MV-4-11 (cell line): ENCODE data around the gene C1orf105.
"Not testable (repeated sequence)": the region's sequence is repeated elsewhere in the genome, so short reads cannot be mapped to it uniquely, and the experiment has no call there.

Source experiments
- DNase-seq: peaks from one replicate; lab custom pipeline; 2025; lab: John Stamatoyannopoulos, UW

The C1orf105 gene

DNA sequence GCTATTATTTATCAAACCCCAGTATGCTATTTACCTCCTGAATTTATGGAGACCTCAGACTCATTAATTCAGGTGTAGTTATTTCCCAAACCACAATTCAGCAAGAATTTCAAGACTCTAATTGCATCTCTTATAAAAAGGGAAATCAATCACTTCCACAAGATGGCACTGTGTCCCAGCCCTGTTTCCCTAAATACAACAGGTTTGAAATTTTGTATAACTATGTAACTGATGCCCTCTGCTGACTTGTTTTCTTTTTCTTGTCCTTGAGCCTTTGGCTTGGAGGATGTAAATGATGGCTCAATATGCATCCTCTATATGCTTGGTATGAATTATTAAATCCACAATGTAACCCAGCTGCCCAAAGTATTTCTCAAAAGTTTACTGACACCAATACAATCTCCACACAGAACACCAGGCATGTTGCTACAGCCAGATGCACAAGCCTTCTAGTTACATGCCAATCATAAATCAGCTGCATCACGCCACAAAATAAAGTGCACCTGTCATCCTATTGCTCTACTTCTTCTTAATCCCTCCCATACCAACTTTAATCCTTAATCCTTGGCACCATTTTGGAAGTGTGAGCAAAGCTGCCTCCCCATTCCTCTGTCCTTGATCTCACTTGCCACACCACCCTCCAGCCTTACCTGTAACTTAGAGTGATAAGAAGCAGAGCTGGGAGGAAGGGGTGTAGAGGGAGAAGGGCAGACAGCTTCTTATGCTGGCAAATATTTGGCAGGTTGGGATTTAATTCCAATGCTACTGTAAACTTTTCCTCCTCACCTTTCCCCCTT lies 9.0 kb downstream of the C1orf105 start:
- peak; percentile 66 for DNase-seq

DNA sequence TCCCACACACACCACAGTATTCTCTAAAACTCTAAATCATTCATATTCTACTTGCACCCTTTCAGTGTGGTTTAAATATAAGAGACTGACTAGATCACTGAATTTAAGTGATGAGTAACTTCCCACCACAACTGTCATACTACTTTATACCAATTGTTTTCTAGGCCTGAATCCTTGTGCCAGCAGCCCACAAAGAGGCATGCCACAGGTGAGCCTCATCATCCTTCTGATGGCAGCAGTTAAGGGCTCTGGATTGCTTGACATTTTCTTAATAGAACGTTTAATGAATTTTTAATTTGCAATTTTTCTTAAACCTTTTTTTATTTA lies 9.6 kb downstream of the C1orf105 start:
- no peak for DNase-seq

DNA sequence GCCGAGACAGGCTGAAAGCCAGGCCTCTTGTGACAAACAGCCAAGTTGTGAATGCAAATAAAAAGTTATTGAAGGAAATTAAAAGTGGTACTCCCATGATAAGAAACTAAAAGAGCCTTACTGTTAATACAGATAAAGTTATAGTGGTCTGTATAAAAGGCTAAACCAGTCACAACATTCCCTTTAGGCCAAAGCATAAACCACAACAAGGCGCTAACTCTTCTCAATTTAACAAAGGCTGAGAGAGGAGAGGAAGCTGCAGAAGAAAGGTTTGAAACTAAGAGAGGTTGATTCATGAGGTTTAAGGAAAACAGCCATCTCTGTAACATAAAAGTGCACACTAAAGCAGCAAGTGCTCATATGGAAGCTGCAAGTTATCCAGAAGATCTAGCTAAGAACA lies 10.7 kb downstream of the C1orf105 start:
- DNase-seq, result no peak

DNA sequence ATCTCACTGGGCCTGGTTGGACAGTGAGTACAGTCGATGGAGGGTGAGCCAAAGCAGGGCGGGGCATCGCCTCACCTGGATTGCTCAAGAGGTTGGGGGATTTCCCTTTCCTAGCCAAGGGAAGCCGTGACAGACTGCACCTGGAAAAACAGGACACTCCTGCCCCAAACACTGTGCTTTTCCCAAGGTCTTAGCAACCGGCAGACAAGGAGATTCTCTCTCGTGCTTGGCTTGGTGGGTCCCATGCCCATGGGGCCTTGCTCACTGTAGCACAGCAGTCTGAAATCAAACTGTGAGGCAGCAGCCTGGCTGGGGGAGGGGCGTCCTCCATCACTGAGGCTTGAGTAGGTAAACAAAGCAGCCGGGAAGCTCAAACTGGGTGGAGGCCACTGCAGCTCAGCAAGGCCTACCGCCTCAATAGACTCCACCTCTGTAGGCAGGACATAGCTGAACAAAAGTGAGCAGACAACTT lies 11.3 kb downstream of the C1orf105 start:
- no peak for DNase-seq

DNA sequence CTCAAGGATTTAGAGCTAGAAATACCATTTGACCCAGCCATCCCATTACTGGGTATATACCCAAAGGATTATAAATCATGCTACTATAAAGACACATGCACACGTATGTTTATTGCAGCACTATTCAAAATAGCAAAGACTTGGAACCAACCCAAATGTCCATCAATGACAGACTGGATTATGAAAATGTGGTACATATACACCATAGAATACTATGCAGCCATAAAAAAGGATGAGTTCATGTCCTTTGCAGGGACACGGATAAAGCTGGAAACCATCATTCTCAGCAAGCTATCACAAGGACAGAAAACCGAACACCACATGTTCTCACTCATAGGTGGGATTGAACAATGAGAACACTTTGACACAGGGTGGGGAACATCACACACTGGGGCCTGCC lies 16.7 kb downstream of the C1orf105 start:
- not testable (repeated sequence) for DNase-seq

DNA sequence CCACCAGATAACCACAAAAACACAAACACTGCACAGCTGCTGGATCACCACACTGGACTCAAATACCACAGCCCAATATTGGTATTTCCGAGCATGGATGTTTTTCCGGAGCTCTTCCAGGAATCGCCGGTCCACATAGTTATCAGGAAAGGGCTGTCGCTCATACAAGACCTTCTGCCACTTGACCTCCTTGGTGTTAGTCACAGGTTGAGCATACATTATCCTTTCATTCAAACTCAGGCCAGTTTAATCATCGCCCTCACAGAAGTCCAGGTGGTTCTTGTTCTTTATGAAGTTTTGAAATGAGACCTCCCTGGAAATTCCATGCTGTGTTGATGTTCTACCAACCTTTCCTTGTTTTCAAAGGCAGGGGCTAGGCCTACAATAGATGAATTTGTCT lies 21.9 kb downstream of the C1orf105 start:
- no peak for DNase-seq

DNA sequence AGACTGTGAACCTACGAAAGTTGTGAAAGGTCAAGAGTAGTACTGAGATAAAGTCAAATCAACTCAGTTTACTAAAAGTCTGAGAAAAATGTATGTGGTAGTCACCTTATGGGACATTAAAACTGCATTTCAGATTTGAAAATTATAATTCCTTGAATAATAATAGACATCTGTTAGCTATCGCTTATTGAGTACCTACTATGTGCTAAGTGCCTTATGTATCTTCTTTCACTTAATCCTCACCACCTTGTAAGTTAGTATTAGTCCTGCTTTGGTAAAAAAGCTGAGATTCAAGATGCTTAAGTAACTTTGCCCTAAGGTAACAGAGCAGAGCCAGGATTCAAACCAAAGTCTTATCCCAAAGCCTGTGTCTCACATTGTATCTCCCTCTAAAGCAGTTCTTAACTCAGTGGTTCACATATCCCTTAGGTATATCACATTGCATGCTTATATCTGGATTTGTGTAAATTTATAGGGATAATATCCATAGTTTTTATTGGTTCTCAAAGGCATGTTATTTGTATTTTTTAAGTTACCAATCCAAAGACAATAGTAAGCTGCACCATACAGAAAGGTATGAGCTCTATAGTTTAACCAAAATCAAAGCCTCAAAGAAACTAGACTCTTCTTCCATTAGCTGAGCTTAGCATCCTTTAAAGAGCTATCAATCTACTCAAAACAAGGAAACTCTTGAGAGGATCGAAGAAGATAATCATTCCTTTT lies 22.5 kb downstream of the C1orf105 start:
- no peak for DNase-seq

DNA sequence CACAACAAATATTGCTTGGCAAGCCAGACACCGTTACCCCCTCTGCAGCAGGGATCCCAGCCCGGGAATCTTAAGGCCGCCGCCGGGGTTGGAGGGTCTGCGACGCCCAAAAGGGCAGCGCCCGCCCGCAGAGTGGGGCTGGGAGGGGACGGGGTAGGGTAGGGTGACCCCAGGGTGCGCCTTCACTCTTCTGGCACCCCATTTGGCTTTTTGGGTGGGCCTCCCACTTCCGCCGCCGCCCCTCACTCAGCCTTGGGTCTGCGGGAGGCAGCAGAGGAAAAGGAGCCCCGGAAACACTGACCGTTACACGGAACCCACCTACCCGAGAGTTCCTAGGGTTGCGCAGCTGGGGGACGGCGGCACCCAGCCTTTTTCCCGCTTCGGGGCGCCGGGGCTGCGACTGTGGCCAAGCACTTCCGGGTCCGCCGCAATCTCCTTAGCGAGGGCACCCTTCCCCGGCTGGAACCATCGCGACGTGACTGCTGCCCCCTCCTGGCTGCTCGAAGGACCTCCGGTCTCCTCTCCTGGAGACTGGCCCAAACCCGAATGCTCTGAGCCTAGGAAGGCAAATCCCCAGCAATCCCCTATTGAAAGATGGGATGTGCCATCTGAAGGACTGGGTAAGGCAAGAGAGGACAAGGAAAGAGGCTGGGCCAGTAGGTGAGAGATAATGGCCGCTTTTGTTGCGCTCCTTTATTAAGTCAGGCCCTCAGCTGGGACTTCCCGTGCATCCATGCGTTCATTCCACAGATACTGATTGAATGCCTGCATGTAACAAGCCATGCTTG lies 23.4 kb downstream of the C1orf105 start, which contains the start of gene PIGC:
Gene PIGC (minus strand): TSS at position 404 of the 788 bp plus-strand sequence. CDS start 1,447 bp downstream, outside the sequence.
- peak; percentile 82 for DNase-seq

DNA sequence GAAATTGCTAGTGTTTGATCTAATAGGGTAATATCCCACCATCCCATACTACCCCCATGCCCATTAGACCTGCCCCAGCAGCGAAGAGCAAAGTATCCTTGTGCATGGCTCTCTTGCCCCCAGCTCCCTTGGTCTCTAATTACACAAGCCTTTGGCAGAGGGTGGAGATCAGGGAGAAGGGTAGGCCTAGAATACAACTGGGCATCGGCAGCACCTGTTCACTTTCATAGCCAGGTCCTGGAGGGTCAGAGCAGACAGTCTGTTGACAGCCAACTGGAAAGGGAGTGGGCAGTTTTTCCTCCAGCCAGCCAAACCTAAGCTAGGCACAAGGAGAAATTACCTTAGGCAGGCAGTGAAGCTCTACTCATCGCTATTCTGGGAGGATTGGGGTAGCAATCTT lies 26.1 kb downstream of the C1orf105 start:
- DNase-seq, result no peak

DNA sequence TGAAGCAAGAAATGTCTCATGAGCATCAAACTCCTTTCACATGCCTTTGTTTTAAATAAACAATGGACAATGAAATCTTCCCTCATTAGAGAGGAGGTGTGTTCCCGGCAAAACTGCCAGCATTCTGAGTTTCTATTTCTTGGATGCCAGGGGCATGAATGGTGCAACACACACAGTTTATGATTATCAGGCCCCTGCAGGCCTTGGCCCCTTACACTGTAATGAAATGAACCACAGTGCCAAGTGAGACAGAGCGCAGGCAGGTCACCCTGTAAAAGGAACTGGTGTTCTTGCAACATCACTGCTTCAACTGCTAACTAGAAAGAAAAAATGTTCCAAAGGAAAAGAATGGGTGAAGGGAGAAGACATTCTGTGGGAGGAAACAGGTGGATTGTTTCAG lies 27.2 kb downstream of the C1orf105 start:
- DNase-seq, result peak; percentile 74

DNA sequence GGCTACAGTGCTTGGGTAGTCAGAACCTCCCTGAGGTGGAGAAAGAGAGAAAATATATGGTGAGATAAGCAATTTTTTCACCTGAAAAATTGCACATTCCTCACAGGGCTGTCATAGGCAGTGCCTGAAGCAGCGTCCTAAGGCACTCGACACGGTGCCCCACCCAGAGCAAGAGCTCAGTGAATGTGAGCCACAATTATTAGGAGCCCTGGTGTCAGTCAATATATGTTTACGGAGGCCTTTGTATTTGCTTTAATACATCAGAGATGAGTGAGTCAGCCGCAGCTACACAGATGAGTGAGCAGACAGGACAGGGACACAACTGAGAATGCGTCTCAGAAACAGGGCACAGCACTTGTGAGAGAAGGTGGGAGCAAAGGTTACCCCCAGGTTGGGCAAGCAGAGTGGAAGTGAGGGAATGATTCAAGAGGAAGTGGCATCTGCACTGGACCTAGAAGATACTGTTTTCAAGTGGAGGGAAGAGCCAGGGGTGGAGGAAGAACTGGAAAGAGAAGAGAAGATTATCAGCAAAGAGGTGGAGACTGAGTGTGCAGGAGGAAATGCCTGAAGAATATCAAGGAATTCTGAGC lies 28.6 kb downstream of the C1orf105 start:
- peak; percentile 4 for DNase-seq

DNA sequence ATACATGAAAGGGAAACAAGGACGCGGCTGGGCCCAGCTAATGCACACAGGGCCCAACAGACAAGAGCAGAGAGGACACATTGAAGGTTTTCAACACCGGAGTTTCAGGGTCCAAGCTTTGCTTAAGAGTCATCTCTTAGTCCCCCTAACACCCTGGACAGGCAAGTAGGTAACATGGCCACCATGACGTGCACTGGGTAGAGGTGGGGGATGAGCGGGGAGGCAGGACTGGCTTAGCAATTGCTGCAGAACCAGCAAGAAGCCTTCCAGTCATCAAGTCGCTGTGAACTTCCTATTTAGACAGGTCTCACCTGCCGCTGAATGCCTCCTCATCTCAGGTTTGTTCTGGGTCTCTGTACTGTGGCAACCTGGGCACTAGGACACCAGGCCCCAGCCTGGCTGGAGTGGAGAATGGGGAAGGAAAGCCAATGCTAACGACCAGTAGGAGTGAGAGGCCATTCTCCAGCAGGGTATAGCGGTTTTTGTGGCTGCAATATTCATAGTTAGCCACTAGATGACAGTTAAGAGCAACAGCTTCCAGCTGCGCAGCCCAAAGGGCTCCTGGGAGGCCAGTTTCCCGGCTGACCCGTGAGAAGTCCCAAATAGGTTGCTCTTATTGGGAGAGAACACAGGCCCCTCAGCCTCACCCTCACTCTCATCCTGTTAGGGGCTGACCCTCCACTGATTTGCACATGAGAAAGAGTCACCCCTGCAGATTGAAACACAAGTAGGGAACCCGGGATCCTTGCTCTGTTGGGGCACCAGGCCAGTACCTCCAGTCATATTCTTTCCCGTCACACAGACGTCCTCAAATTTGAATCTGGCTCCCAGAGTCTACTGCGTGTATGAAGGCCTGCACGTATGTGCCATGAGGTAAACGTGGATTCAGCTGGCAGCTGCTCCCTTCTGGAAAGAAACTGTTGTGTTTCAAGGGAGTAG lies 29.4 kb downstream of the C1orf105 start:
- DNase-seq, result peak; percentile 81

DNA sequence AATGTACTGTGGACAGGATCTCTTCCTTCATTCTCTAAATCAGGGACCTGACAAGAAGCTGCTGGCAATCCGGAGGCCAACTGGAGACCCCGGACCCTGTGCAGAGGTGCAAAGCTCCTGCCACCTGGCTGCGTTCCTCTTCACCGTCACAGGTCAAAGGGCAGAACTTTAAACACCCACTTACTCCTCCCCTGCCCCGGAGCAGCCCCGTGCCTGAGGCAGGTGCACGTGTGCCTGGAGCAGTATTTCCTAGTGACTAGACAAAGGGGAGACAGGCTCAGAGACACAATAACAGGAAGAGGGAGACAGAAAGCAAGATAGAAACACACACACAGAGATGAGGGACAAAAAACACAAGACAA lies 30.0 kb downstream of the C1orf105 start:
- DNase-seq, result no peak

DNA sequence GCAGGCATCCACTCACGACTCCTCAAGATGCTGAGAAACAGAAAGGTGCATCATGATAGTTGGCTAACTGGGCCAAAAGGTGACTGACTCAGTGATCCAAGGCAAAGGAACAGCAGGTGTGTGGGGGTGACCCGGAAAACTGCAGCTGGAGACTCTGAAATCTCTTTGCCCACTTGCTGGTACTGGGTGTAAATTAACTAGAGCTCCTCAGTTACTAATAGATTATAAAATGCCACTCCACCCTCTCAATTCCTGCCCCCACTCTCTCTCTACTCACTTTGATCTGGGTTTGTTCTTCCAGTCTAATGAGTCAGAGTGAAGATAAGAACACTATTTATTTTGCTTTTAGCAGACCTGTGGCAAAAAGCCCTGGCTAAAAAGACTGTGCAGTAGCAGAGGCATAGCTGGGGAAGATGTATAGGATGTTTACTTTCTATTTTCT lies 30.5 kb downstream of the C1orf105 start:
- no peak for DNase-seq

DNA sequence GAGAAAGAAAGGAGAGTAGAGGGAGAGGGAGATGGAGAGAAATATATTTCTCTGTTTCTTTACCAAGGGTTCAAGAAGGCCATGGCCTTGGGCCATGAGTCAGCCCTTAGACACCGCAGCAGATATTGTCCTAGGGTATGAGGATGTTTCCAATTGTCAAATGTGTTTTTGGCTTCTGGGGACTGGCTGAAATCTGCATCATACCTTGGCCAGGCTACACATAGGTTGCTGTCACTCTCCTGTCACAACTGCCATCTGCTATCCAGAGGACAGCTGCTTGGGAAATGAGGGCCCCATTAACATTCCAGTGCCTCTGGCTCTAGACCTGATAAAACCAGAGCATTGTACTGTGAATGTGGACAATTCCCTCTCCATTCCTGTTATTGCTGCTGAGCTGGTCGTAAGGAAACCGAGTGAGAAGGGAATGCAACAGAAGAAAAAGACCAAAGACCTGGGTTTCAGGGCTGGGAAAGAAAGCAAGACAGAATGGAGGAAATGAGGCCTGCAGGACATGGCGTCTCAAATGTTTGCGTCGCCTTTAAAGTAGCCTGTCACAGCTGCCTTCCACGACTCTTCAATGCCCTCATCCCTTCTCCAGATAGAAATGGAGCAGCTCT lies 32.2 kb downstream of the C1orf105 start:
- no peak for DNase-seq

DNA sequence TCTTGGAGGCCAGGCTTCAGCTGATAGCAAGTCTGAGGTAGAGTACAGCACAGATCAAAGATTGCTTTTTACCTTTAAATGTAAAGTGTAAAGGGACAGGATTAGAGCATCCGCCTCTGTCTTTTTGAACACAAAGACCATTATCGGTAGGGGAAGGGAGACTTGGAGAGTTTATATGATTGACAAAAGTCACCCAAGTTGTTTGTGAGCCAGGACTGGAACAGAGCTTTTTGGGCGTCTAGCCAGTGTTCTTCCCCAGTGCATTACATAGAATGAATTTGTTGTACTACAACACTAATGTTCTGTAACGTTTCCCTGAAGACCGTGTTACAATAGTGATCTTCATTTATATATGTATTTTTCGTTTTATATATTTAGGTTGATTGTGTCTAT lies 32.7 kb downstream of the C1orf105 start:
- no peak for DNase-seq

DNA sequence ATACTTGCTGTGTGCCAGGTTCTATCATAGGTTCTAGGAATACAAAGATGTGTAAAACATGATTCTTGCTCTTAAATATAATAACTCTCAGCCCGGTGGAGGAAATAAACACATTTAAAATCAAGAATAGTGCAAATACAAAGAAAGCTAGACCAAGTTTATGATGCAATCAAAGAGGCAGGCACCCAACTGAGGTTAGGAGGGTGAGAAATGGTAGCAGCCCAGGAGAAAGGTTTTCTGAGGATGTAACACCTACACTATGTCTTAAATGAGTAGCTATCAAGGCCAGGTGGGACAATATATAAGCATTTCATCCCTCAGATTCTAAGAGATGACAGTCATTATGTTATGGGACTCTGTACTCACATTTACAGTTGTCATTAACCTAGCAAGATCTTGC lies 33.1 kb downstream of the C1orf105 start:
- DNase-seq, result no peak

DNA sequence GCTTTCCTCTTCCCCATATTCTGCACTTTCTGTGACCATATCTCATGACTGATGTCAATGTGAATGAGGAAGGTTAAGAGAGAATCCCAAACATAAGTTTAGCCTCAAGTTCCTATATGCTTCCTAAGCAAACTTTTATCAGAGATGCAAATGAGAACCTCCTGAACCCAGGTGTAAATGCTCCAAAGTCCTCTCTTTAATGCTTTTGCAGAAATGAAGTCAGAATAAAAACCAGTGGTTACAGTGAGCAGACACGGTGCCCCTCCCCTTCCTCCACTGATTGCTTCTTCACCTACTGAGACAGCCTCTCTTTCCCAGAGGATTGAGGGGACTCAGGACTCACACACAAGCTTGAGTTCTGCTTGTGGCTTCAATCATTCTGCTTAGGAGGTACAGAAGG lies 35.0 kb downstream of the C1orf105 start:
- DNase-seq, result no peak

DNA sequence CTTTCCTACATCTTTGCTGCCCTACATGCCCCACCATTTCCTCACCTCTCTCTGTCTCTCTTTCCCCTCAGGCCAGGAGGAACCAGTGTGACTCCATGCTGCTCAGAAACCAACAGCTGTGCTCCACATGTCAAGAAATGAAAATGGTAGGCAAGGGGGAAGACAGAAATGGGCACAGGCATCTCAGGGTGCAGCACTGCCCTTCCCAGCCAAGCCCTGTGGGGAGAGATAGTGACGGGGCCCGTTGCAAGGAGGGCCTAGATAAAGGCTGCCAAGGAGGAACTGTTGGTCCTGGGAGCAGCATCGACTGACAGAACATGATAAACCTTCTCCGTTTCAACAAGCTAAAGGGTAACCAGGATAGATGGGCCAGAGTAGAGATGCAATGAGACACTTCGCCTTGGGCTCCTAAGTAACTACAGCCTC lies 35.9 kb downstream of the C1orf105 start:
- no peak for DNase-seq

DNA sequence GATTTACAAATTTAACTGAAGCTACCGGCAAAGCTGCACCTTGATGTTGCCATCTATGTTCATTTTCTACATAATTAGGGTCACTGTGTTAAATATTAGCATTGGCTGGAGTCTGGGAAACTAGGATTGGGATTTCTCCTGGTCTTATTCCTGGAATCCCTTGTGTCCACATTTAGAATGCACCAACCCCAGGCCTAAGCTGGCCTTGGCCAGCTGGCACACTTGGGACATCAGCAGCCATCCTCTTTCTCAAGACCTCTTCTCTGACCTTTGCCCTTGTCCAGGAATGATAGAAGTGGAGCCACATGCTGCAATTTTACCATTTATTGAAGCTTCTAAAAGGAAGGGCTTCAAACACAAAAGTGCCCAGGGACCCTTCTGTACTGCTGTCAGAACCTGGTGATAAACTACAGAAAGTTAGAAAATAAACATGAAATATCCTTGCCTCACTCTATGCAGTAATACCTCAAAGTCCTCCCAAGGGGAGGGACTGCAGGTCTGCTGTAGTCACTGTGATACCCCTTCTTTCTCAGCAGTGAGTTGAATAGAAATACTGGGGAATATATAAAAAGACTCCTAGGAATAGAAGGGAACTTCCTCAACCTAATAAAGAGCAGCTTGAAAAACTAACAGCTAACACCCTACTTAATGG lies 37.1 kb downstream of the C1orf105 start:
- no peak for DNase-seq
